ENCODE results near the gene AOPEP.

The AOPEP gene

GRCh38 chr9:95074632-95075031, 348.1 kb downstream of the AOPEP start:
- DNase-seq, result no peak

DNA sequence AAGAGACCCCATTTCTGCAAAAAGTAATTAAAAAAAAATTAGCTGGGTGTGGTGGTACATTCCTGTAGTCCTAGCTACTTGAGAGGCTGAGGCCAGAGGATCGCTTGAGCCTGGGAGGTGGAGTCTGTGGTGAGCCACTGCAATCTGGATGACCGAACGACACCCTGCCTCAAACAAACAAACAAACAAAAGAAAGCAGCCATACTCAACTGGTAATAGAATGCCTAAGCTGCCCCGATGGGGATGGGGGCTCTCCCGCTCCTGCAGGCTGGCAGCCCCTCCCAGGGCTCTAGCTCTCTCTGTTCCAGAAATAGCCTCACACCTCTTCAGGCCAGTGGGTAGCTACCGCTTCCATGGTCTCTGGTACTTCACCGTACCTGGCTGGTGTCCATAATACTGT, 349.2 kb downstream of the AOPEP start:
- no peak for DNase-seq

GRCh38 chr9:95076696-95077052, 350.2 kb downstream of the AOPEP start:
- no peak for DNase-seq

- DNase-seq, result no peak
These were observed 350.7 kb downstream of the AOPEP start for GRCh38 chr9:95077053-95077765.

- no peak for DNase-seq
These were observed 351.4 kb downstream of the AOPEP start for GRCh38 chr9:95077766-95078370.

DNA sequence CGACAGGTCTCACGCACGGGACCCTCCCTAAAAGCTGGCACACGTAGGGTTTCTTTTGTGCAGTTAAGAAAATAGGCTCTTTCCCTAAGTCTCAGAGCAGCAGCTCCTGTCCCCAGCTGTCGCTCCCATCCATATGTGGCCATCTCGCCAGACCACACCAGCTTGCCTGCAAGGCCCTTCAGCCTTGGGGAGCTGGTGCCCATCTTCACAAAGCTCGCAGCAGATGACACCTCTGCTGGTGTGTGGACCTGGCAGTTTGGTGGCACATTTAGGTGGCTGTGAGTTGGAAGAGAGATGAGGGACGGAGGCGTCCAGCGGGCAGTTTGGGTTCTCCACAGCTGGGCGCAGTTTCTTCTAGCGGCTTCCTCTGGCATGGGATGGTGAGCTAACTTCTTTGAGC, 352.0 kb downstream of the AOPEP start:
- DNase-seq, result no peak

- no peak for DNase-seq
These were observed 352.4 kb downstream of the AOPEP start for GRCh38 chr9:95078939-95079338.

- no peak for DNase-seq
These were observed 353.0 kb downstream of the AOPEP start for GRCh38 chr9:95079461-95079860.

GRCh38 chr9:95080961-95081647, 354.6 kb downstream of the AOPEP start:
- no peak for DNase-seq

DNA sequence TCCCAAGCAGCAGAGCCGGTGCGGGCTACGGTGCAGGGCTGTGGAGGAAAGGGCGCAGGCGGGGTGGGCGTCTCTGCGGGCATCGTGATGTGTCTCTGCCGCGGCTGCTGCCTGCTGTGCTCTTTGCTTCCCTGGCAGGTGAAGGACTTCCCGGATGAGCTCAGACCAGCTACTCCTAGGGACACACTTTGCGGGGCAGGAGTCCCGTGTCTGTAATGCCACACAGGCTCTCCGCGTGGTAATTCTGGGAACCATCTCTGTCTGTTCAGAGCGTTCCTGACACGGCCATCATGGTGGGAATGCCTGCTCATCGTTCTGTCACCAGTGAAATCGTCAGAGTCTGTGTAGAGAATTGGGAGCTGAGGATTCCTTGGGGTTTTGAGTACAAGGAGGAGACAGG, 355.5 kb downstream of the AOPEP start:
- no peak for DNase-seq

DNA sequence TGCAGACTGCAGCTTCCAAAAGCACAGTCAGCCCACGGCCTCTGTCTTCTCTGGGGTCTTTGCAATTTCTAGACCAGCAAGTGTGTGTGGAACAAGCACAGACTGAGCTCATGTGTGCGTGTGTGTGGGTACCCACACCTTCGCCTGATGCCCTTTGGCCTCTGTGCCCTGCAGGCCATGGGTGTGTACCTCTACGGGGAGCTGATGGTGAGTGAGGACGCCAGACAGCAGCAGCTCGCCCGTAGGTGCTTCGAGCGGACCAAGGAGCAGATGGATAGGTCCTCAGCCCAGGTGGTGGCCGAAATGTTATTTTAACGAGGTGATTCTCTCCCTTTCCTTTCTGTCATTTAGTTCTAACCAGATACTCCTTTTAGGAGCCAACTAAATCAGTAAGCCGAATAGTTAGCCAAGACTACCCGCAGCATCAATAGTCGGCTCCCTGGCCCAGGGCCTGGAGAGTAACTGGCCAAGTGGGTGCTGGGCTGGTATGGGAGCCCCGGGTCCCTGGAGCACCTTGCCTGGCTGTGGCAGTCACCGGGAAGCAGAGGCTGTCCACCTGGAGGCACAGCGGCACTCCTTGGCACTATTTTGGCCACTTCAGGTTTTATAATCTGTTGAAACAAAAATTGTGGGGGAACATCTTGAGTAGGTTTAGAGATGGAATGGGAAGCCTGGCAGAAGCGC, 356.0 kb downstream of the AOPEP start:
- DNase-seq, result no peak

GRCh38 chr9:95083086-95083768, 356.7 kb downstream of the AOPEP start:
- no peak for DNase-seq

GRCh38 chr9:95084254-95084934, 357.9 kb downstream of the AOPEP start:
- DNase-seq, result no peak

- DNase-seq, result no peak
These were observed 358.7 kb downstream of the AOPEP start for GRCh38 chr9:95085036-95085770.

DNA sequence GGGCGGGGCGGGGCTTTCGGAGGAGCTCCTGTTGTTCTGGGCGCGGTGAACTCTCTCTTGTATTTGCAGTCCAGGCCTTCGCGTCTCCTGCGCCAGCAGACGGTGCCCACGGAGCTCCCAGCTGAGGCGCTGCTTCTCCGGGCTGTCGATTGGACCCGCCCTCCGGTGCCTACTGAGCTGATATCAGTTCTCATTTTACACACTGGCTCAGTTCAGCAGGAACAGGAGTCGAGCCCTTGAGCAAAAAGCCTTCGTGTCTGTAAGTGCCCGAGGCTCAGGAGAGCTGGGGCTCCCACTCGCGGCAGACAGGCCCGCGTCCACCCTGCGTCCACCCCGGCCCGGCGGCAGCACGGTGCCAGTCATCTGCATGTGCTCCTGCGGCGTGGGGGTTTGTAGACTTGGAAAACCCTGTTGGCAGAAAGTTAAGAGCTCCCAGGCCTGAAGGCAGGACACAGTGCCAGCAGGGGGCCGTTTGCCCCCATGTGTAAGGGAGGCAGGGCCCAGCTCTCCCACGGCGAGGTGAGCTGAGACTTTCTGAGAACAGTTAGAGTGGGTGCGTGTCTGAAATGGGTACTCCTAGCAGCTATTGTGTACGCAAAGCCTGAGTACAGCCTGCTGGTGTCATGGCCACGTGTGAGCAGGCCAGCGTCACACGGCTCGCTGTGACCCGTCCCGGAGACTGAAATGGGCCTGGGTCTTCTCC, 359.5 kb downstream of the AOPEP start:
- no peak for DNase-seq

DNA sequence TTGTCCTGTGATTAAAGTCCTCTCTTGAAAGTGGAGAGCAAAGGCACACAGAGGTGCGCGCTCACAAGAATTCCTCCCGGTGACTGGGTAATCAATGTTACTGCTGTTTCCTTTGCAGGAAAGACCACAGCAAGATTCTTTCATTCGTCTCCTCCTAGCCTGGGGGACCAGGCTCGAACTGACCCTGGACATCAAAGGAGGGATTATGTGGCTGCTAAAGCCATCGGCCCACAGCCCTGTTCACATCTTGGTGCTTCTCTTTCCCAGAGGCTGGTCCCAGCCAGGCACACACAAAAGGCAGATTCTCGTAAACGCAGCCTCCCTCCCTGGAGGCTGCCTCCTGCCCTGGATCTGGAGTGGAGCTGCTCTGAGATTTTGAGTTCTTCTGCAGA, 360.1 kb downstream of the AOPEP start:
- DNase-seq, result no peak

DNA sequence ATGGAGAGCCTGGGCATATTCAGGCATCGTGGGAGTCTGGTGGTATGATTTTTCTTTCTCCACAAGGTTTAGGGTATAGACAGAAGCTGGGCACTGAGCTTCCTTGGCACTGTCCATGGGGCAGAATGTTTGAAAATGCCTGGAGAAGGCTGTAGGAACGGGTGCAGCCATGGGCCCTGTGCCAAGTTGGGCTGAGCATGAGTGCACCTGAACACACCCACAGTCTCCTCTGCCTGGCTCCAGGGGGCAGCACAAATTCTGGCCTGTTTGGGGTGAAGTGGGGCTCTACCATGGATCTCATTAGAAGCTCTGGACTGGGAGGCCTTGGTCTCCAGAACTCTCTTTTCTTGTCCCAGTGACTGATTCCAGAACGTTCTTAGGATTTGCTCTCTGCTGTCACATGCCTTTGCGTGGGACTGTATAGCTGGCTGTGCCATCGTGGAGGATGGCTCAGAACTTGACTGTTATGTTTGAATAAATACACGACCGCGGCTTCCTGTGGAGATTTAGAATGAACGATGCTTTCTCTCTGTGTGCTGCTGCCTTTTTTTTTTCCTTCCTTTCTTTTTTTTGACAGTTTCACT, 361.3 kb downstream of the AOPEP start:
- DNase-seq, result no peak

GRCh38 chr9:95088421-95089161, 362.1 kb downstream of the AOPEP start:
- DNase-seq, result no peak

- no peak for DNase-seq
These were observed 362.9 kb downstream of the AOPEP start for GRCh38 chr9:95089257-95090022.
